Effector memory CD4-positive, alpha-beta T cell (primary cell): Measurements from ENCODE around the gene VPS37C.
"Not testable (repeated sequence)": the region's sequence is repeated elsewhere in the genome, so short reads cannot be mapped to it uniquely, and the experiment has no call there.

Source experiments
- DNase-seq, 3 donors: peaks; one replicate each; pipeline ENCODE4 v3.0.0-alpha.2; 2020
- H3K27ac ChIP-seq: 2 replicates; pipeline ENCODE4 v1.7.0; 2013; ENCODE audit warnings: mild to moderate bottlenecking, low read length, moderate library complexity; ENCODE audit not compliant: insufficient read depth, poor library complexity, severe bottlenecking
- H3K27me3 ChIP-seq: replicated peaks from 2 replicates; pipeline ENCODE4 v1.7.0; 2013; ENCODE audit warnings: mild to moderate bottlenecking, low read length; ENCODE audit not compliant: insufficient read depth, control insufficient read depth, poor library complexity, severe bottlenecking
- H3K36me3 ChIP-seq: 2 replicates; pipeline ENCODE4 v1.7.0; 2013; ENCODE audit warnings: mild to moderate bottlenecking, low read length, moderate library complexity; ENCODE audit not compliant: control insufficient read depth, insufficient read depth
- H3K4me1 ChIP-seq: 2 replicates; pipeline ENCODE4 v1.7.0; 2013; ENCODE audit warnings: low read length, mild to moderate bottlenecking; ENCODE audit not compliant: control insufficient read depth, insufficient read depth, poor library complexity, severe bottlenecking
- H3K4me3 ChIP-seq: 2 replicates; pipeline ENCODE4 v1.7.0; 2013; ENCODE audit warnings: low read length, low read depth, mild to moderate bottlenecking; ENCODE audit not compliant: insufficient read depth, poor library complexity, severe bottlenecking
- H3K9me3 ChIP-seq: 2 replicates; pipeline ENCODE4 v1.7.0; 2013; ENCODE audit warnings: mild to moderate bottlenecking, low read length, moderate library complexity; ENCODE audit not compliant: control insufficient read depth

The VPS37C gene

GRCh38 chr11:61195719-61196118, 34.5 kb upstream of the VPS37C start:
- Histone ChIP-seq H3K27me3 (no peaks in the 10 kb centered on the region), H3K4me1 (no peaks in the 10 kb centered on the region), H3K9me3 (no peaks in the 10 kb centered on the region), H3K27ac (no peak overlapping the region), H3K36me3 (no peaks in the 10 kb centered on the region), H3K4me3 (no peak overlapping the region)
- no peak for DNase-seq

- no peak for DNase-seq
- H3K27me3 ChIP-seq, result no peaks in the 10 kb centered on the region
- no peaks in the 10 kb centered on the region for H3K9me3 ChIP-seq
- H3K36me3 ChIP-seq, result no peaks in the 10 kb centered on the region
- no peak overlapping the region for H3K4me3 ChIP-seq
- H3K4me1 ChIP-seq, result no peaks in the 10 kb centered on the region
- H3K27ac ChIP-seq, result no peak overlapping the region
Measured at GRCh38 chr11:61194981-61195695, 33.9 kb upstream of the VPS37C start.

GRCh38 chr11:61194169-61194671, 33.0 kb upstream of the VPS37C start:
- no peaks in the 10 kb centered on the region for H3K27me3 ChIP-seq
- no peaks in the 10 kb centered on the region for H3K4me1 ChIP-seq
- no peak overlapping the region for H3K4me3 ChIP-seq
- no peak for DNase-seq
- H3K9me3 ChIP-seq, result no peaks in the 10 kb centered on the region
- no peaks in the 10 kb centered on the region for H3K36me3 ChIP-seq
- no peak overlapping the region for H3K27ac ChIP-seq

- DNase-seq, result no peak
- Histone ChIP-seq H3K36me3 (no peaks in the 10 kb centered on the region), H3K4me3 (no peak overlapping the region), H3K9me3 (no peaks in the 10 kb centered on the region), H3K27me3 (no peaks in the 10 kb centered on the region), H3K27ac (no peak overlapping the region), H3K4me1 (no peaks in the 10 kb centered on the region)
Measured at GRCh38 chr11:61193596-61193995, 32.4 kb upstream of the VPS37C start.

GRCh38 chr11:61189933-61190332, 28.7 kb upstream of the VPS37C start:
- Histone ChIP-seq H3K9me3 (no peaks in the 10 kb centered on the region), H3K4me1 (no peaks in the 10 kb centered on the region), H3K4me3 (no peak overlapping the region), H3K27ac (no peak overlapping the region), H3K36me3 (no peaks in the 10 kb centered on the region), H3K27me3 (no peaks in the 10 kb centered on the region)
- DNase-seq, result no peak

- no peaks in the 10 kb centered on the region for H3K36me3 ChIP-seq
Measured at GRCh38 chr11:61187505-61188130, 26.4 kb upstream of the VPS37C start.

GRCh38 chr11:61186504-61186903, 25.3 kb upstream of the VPS37C start:
- no peak for DNase-seq
- no peak overlapping the region for H3K4me3 ChIP-seq

More at GRCh38 chr11:61187505-61188130, 26.4 kb upstream of the VPS37C start:
- Histone ChIP-seq H3K4me3 (no peak overlapping the region), H3K27ac (no peak overlapping the region), H3K9me3 (no peaks in the 10 kb centered on the region), H3K27me3 (no peaks in the 10 kb centered on the region), H3K4me1 (no peaks in the 10 kb centered on the region)
- peak; percentile 43 to 67 (median 58) for DNase-seq

GRCh38 chr11:61183645-61184044, 22.4 kb upstream of the VPS37C start:
- H3K9me3 ChIP-seq, result no peaks in the 10 kb centered on the region
- no peak overlapping the region for H3K27ac ChIP-seq
- no peak overlapping the region for H3K4me3 ChIP-seq
- H3K4me1 ChIP-seq, result no peaks in the 10 kb centered on the region
- H3K27me3 ChIP-seq, result no peaks in the 10 kb centered on the region
- H3K36me3 ChIP-seq, result no peaks in the 10 kb centered on the region
- no peak for DNase-seq

More at GRCh38 chr11:61186504-61186903, 25.3 kb upstream of the VPS37C start:
- no peaks in the 10 kb centered on the region for H3K36me3 ChIP-seq
- H3K27ac ChIP-seq, result no peak overlapping the region
- H3K4me1 ChIP-seq, result no peaks in the 10 kb centered on the region
- no peaks in the 10 kb centered on the region for H3K9me3 ChIP-seq
- no peaks in the 10 kb centered on the region for H3K27me3 ChIP-seq

GRCh38 chr11:61181489-61181888, 20.3 kb upstream of the VPS37C start:
- H3K4me3 ChIP-seq, result no peak overlapping the region
- H3K4me1 ChIP-seq, result no peaks in the 10 kb centered on the region
- H3K36me3 ChIP-seq, result no peaks in the 10 kb centered on the region
- DNase-seq, result no peak
- H3K27me3 ChIP-seq, result no peaks in the 10 kb centered on the region
- H3K9me3 ChIP-seq, result no peaks in the 10 kb centered on the region
- no peak overlapping the region for H3K27ac ChIP-seq

- not testable (repeated sequence) for H3K27ac ChIP-seq, DNase-seq, H3K4me1 ChIP-seq, H3K27me3 ChIP-seq, H3K9me3 ChIP-seq, H3K4me3 ChIP-seq, H3K36me3 ChIP-seq
Measured at GRCh38 chr11:61180205-61180604, 19.0 kb upstream of the VPS37C start.
